ENCODE measurements around the gene MARK3.

MARK3 gene

DNA sequence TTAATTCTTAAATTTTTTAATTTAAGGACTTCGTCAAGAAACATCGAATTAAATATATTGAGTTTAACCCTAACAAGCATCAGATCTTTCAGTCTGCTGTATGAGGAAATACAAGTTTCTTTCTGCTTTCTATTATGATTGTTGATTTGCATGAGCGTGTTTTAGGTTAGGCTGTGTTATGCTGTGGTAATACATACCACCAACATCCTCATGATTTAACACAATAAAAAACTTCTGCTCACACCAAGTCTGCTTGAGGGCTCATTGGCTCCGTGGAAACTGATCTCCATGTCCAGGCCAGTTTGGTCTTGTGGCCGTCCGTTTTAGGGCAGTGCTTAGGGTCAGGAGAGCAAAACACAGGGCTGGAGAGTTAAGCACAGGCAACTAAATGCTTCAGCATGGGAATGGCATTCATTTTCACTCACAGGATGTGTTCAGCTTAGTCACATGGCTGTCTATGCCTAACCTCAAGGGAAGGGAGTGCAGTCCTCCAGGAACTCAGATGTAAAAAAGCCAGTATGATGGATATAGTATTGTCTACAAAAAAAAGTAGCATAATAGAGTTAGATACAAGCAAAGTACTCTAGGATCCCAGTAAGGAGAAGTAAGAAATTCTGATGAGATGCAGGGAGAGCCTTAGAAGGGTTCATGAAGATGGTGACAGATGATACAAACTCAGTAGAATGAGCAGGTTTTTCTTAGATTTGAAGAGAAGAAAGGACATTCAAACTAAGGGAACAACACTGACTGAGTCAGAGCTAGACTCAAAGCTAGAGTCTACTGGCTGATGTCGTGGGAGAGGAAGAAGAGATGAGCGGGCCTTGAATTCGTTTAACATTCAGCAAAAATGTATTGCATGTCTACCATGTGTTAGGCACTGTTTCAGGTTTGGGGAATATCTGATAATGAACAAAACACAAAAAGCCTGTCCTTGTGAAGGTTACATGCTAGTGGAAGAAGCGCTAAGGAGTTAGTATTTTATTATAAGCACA is 16.3 kb downstream of the MARK3 start:
- H3K4me1 ChIP-seq, result peaks cover 0 to 85% (median 46%) of the 10 kb centered on the region in 4 donors
- H3K27ac ChIP-seq, result peak overlapping the region in 1 of 2 donors; percentile 3
- H3K9me3 ChIP-seq, result no peaks in the 10 kb centered on the region
- no peak for DNase-seq
- H3K36me3 ChIP-seq, result peaks cover 10 to 16% (median 15%) of the 10 kb centered on the region in 3 donors
- TF ChIP-seq, protein P1, sequence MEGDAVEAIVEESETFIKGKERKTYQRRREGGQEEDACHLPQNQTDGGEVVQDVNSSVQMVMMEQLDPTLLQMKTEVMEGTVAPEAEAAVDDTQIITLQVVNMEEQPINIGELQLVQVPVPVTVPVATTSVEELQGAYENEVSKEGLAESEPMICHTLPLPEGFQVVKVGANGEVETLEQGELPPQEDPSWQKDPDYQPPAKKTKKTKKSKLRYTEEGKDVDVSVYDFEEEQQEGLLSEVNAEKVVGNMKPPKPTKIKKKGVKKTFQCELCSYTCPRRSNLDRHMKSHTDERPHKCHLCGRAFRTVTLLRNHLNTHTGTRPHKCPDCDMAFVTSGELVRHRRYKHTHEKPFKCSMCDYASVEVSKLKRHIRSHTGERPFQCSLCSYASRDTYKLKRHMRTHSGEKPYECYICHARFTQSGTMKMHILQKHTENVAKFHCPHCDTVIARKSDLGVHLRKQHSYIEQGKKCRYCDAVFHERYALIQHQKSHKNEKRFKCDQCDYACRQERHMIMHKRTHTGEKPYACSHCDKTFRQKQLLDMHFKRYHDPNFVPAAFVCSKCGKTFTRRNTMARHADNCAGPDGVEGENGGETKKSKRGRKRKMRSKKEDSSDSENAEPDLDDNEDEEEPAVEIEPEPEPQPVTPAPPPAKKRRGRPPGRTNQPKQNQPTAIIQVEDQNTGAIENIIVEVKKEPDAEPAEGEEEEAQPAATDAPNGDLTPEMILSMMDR (IDR thresholded peaks at IDR 0.05), result no peak
- H3K4me3 ChIP-seq, result no peak overlapping the region
- H3K27me3 ChIP-seq, result no peaks in the 10 kb centered on the region
- intact Hi-C loops (cut with DNase I; ENCODE audit: low total_unique reads), result no loop called here

DNA sequence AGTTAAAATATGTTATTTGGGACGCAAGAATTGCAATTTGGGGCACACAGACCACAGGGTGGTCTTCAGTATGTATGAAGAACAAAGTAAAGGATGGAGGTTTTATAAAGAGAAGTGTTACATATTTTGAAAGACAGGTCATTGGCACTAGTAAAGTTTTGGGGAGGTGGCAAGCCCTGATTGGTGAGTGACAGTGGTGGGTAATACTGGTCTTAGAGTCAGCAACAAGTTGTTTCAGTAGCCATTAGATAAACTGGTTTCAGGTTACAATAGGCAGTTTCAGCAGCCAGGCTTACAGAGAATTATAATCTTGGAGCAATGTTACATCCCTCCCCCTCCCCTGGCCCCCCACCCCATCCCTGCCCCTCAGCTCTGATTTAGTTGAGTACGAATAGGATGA is 17.5 kb downstream of the MARK3 start:
- Histone ChIP-seq H3K27me3 (no peaks in the 10 kb centered on the region), H3K4me3 (no peak overlapping the region), H3K4me1 (peaks cover 0 to 73% (median 46%) of the 10 kb centered on the region in 4 donors), H3K27ac (no peak overlapping the region), H3K36me3 (peaks cover 10 to 25% (median 21%) of the 10 kb centered on the region in 3 donors), H3K9me3 (no peaks in the 10 kb centered on the region)
- no peak for DNase-seq
- intact Hi-C loops (cut with DNase I; ENCODE audit: low total_unique reads), result no loop called here
- TF ChIP-seq, protein P1 (IDR thresholded peaks at IDR 0.05), result no peak

DNA sequence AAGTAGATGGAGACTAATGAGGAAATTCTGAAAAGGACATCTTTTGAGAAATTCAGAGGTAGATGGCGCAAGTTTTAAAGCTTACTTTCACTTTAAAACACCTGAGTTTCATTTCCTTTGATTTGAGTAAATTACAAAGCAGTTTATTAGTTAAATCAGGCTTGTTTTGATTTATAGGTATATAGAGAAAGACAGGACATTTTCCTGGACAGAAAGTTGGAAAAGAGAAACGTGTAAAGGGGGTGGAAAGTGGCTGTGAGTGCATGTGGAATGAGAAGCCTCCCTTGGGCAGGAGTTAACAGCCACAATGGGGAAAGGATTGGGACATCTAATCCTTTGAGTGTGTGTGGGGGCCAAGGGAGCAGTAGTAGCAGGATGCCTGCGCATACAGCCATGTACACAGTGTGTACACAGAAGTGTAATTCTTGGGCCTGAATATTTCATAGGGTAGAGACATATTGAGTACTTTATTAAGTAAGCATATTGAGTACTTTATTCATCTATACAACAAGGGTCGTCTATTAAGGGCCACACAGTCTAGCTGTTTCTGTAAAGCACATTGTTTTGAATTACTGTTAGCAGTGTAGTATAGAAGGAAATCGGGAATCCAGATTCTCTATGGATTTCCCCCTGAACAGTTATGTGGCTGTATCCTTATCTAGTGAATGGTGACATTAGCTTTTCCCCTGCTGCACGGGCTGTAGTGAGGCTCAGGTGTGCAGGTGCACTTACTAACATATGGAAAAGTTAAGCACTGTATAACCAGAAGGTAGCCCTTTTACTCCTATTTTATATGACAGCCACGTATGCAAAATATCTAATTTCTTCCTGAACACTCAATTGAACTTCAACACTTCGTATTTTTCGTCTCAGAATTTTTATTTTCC is 19.1 kb downstream of the MARK3 start:
- Histone ChIP-seq H3K4me3 (no peak overlapping the region), H3K36me3 (peaks cover 10 to 31% (median 28%) of the 10 kb centered on the region in 3 donors), H3K27me3 (no peaks in the 10 kb centered on the region), H3K4me1 (peaks cover 0 to 64% (median 36%) of the 10 kb centered on the region in 4 donors), H3K27ac (no peak overlapping the region), H3K9me3 (no peaks in the 10 kb centered on the region)
- intact Hi-C loops (cut with DNase I; ENCODE audit: low total_unique reads), result no loop called here
- no peak for DNase-seq
- TF ChIP-seq, protein P1 (IDR thresholded peaks at IDR 0.05), result no peak

DNA sequence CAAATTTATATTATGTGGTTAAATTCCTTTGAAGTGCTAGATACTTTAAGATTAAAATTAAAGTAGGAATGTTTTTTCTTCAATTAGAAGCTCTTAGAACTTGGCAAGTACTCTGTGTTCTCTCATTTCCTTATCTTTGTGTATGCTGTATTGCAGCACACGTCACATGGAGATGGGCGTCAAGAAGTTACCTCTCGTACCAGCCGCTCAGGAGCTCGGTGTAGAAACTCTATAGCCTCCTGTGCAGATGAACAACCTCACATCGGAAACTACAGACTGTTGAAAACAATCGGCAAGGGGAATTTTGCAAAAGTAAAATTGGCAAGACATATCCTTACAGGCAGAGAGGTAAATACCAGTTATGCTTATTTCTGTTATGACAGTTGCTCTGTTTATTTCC is 19.7 kb downstream of the MARK3 start:
- Histone ChIP-seq H3K27me3 (no peaks in the 10 kb centered on the region), H3K4me1 (peaks cover 0 to 57% (median 32%) of the 10 kb centered on the region in 4 donors), H3K4me3 (no peak overlapping the region), H3K27ac (no peak overlapping the region), H3K9me3 (no peaks in the 10 kb centered on the region), H3K36me3 (peaks cover 10 to 31% (median 28%) of the 10 kb centered on the region in 3 donors)
- intact Hi-C loops (cut with DNase I; ENCODE audit: low total_unique reads), result no loop called here
- TF ChIP-seq, protein P1 (IDR thresholded peaks at IDR 0.05), result no peak
- DNase-seq, result no peak

DNA sequence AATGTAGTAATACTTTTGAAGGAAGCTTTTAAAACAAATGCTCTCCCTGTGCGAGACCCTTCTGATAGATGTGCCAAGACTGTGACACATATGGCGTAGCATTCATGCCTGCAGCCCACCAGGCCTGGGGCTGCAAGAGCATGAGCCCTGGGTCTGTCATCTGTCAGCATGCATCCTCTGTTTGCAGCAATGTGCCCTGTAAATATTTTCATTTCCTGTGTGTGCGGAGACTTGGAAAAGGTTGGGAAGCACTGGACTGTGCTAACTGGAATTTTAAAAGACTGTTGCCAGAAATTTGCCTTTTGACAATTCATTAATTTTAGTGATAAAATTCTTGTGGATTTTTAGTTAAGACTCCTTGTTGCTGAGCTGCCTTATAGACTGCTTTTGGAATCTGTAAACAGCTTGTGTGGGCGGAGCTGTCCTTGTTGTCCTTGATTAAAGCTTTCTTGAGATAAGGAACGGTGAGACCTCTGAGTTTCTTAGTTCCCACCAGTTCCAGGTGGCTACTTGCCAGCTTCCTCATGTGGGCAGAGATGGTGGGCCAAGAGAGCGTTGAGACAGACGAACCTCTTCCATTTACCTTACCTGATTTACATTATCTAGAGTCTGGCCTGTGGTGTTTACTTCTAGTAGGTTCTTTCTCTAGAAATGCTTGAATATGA is 23.4 kb downstream of the MARK3 start:
- TF ChIP-seq, protein P1 (IDR thresholded peaks at IDR 0.05), result no peak
- H3K9me3 ChIP-seq, result no peaks in the 10 kb centered on the region
- no peak overlapping the region for H3K27ac ChIP-seq
- intact Hi-C loops (cut with DNase I; ENCODE audit: low total_unique reads), result no loop called here
- no peaks in the 10 kb centered on the region for H3K27me3 ChIP-seq
- peaks cover 14 to 42% (median 41%) of the 10 kb centered on the region in 3 donors for H3K36me3 ChIP-seq
- H3K4me1 ChIP-seq, result peaks cover 0 to 23% (median 12%) of the 10 kb centered on the region in 4 donors
- no peak for DNase-seq
- H3K4me3 ChIP-seq, result no peak overlapping the region
